Lung (tissue), 12 donors: Measurements from ENCODE around the gene APBA2. TPM values are rescaled to one million over a fixed set of nuclear protein-coding genes. Genes with fewer than 3 reads are reported as not detected.

Experiments
- ATAC-seq: fragments of 200-7000 bp; cut with Tn5 transposase; one replicate; pipeline ENCODE4 v1.9.1; 2020; ENCODE audit warnings: moderate number of reproducible peaks; ENCODE audit not compliant: insufficient read depth, low FRiP score
- DNase-seq, 3 donors: peaks; one replicate each; pipeline ENCODE4 v3.0.0-alpha.2; 2013 to 2017
- H3K27ac ChIP-seq, 2 donors: one replicate each; pipeline ENCODE4 v1.5.1; 2013; ENCODE audit warnings: mild to moderate bottlenecking in 2 of 2, moderate library complexity in 2 of 2, control low read depth in 1 of 2, inconsistent platforms in 1 of 2, low read depth in 1 of 2, low read length in 1 of 2
- H3K27me3 ChIP-seq, 3 donors: one replicate each; pipeline ENCODE4 v1.5.1; 2013; ENCODE audit warnings: low read length in 2 of 3; ENCODE audit not compliant: control insufficient read depth in 3 of 3, insufficient read depth in 3 of 3
- H3K36me3 ChIP-seq, 4 donors: one replicate each; pipeline ENCODE4 v1.5.1; 2013; ENCODE audit warnings: low read length in 4 of 4, mild to moderate bottlenecking in 1 of 4, moderate library complexity in 1 of 4; ENCODE audit not compliant: control insufficient read depth in 4 of 4, insufficient read depth in 4 of 4
- H3K4me1 ChIP-seq, 5 donors: one replicate each; pipeline ENCODE4 v1.5.1; 2013; ENCODE audit warnings: low read length in 5 of 5, mild to moderate bottlenecking in 2 of 5, moderate library complexity in 1 of 5; ENCODE audit not compliant: control insufficient read depth in 5 of 5, insufficient read depth in 5 of 5
- H3K4me3 ChIP-seq: one replicate; pipeline ENCODE4 v1.5.1; 2013; ENCODE audit warnings: mild to moderate bottlenecking, control low read depth, moderate library complexity
- H3K9ac ChIP-seq, 2 donors: one replicate each; pipeline ENCODE4 v1.5.1; 2013; ENCODE audit warnings: low read length in 2 of 2, control low read depth in 1 of 2; ENCODE audit not compliant: insufficient read depth in 1 of 2
- H3K9me3 ChIP-seq, 4 donors: one replicate each; pipeline ENCODE4 v1.5.1; 2013; ENCODE audit warnings: low read length in 3 of 4, mild to moderate bottlenecking in 1 of 4, moderate library complexity in 1 of 4; ENCODE audit not compliant: control insufficient read depth in 4 of 4, insufficient read depth in 3 of 4
- WGBS, 2 donors: extraction: QIAGEN DNeasy Blood & Tissue Kit; methylation state at CpG; one replicate each; pipeline ENCODE4 v1.1.7; 2013; 5-methylcytosine and 5-hydroxymethylcytosine counted together
- polyA plus RNA-seq, 2 donors: library from polyadenylated mRNA; stranded (reverse); fragments of 200-250 nt; gene quantifications; one replicate each; pipeline ENCODE4 v1.2.1, GENCODE V29; 2013
- total RNA-seq, 2 donors: library from RNA; depleted of rRNA in 1 of 2; stranded (reverse); fragments of >200 nt in 1 of 2; gene quantifications; one replicate each; pipeline ENCODE4 v1.2.1, GENCODE V29; 2014 to 2021
- TF ChIP-seq, protein P1 (sequence below): IDR thresholded peaks from 2 replicates; pipeline ENCODE4 v1.5.1; 2012; ENCODE audit warnings: mild to moderate bottlenecking; ENCODE audit errors: control extremely low read depth, extremely low read depth
- donor health status: control.
- donor health status: control.
- donor health status: Bipolar disorder and iron deficiency.
- donor health status: healthy.
- donor health status: DM: yes; HTN: yes; CAD: no.

APBA2 gene
- total and polyA plus RNA-seq, 4 donors: 1.6 to 18.3 (median 4.5) TPM

DNA sequence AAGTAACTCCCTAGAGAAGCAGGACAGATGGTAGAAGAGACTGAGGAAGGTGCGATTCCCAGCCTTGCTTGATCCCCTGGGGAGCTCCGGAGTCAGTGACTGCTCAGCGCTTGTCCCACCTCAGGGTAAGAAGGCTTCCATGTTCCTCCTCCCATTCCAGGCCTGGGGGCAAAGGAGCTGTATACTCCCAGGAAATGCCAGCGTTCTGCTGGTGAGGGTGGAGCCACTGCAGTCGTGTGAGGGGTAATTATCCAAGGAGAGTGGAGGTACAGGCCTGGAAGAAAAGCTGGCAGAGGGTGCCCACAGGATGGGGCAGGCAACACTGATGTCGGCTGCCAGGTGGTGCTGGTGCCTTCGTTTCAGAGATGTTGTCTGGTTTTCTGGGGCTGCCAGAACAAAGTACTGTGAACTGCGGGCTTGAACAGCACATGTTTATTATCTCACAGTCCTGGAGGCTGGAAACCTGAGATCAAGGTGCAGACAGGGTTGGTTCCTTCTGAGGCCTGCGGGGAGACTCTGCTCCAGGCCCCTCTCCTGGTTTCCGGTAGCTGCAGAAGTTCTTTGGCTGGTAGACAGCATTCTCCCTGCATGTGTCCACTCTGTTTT lies 12.1 kb upstream of the APBA2 start:
- Histone ChIP-seq H3K9ac (no peak overlapping the region), H3K36me3 (no peaks in the 10 kb centered on the region), H3K27ac (no peak overlapping the region), H3K9me3 (peaks cover 0 to 11% (median 2%) of the 10 kb centered on the region in 4 donors), H3K27me3 (no peaks in the 10 kb centered on the region), H3K4me1 (peaks cover 0 to 4% (median 0%) of the 10 kb centered on the region in 5 donors), H3K4me3 (no peak overlapping the region)
- no peak for ATAC-seq
- DNase-seq: no peak
- TF ChIP-seq, protein P1, sequence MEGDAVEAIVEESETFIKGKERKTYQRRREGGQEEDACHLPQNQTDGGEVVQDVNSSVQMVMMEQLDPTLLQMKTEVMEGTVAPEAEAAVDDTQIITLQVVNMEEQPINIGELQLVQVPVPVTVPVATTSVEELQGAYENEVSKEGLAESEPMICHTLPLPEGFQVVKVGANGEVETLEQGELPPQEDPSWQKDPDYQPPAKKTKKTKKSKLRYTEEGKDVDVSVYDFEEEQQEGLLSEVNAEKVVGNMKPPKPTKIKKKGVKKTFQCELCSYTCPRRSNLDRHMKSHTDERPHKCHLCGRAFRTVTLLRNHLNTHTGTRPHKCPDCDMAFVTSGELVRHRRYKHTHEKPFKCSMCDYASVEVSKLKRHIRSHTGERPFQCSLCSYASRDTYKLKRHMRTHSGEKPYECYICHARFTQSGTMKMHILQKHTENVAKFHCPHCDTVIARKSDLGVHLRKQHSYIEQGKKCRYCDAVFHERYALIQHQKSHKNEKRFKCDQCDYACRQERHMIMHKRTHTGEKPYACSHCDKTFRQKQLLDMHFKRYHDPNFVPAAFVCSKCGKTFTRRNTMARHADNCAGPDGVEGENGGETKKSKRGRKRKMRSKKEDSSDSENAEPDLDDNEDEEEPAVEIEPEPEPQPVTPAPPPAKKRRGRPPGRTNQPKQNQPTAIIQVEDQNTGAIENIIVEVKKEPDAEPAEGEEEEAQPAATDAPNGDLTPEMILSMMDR: no peak
- WGBS, 2 donors: 70 to 73% methylated on average over 10 of the region's 10 CpGs

DNA sequence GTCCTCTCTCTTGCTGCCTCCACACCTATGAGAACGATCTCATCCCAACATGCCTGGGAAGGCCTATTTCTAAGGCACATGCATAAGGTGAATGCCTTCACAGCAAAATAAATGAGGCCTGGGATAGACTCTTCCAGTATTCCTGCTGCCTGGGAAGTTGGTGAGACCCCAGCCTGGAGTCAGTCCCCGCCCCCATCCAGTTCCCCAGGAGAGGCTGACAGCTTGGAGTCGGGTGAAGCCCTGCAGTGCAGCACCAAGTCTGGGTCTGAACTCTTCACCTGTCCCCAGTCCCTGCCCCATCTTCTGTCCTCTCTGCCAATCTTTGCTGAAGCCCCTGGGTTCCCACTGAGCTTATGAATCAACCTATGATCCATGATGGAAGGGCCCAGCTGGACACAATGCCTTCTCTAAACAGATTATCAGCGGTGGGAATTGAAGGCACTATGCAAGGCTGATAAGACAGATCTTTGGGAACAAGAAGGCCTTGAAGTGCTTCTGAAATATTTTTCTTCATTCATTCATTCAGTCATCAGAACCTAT lies 10.2 kb upstream of the APBA2 start:
- no peak overlapping the region for H3K9ac ChIP-seq
- no peak overlapping the region for H3K27ac ChIP-seq
- TF ChIP-seq, protein P1: no peak
- no peaks in the 10 kb centered on the region for H3K36me3 ChIP-seq
- 82 to 92% methylated on average over 4 of the region's 4 CpGs for WGBS, 2 donors
- H3K27me3 ChIP-seq: no peaks in the 10 kb centered on the region
- no peak overlapping the region for H3K4me3 ChIP-seq
- peaks cover 0 to 10% (median 2%) of the 10 kb centered on the region in 4 donors for H3K9me3 ChIP-seq
- H3K4me1 ChIP-seq: no peaks in the 10 kb centered on the region
- no peak for ATAC-seq
- no peak for DNase-seq

DNA sequence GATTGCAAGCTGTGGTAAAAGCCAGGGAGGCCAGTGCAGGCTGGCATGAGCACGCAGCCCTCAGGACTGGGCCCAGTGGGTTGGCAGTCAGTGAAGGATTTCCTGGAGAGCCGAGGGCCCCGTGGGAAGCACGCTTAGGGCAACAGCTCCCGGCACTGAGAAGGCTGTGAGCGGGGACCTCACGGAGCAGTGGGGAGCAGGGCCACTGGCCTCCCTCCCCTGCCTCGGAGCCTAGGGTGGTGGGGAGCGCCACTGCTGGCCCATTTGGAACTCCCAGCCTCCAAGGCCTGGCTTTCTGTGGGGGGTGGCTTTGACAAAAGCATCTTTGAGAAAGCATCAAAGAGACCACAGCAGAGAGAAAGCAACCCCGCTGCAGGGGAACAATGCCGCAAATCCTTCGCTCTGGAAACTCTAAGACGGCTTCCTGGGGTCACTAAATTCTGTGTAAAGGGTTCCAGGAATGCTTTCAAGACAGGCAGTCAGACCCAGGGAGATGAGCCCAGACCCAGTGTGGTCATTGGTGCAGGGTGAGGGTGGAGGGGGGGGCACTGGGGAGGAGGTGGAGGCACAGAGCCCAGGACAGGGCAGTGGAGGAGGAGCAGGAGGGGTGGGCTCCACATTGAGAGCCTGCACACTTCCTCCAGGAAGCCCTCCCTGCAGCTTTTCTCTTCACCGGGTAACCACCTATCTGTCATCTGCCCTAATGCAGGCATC lies 9.5 kb upstream of the APBA2 start:
- Histone ChIP-seq H3K27ac (no peak overlapping the region), H3K9ac (no peak overlapping the region), H3K27me3 (no peaks in the 10 kb centered on the region), H3K4me3 (no peak overlapping the region), H3K4me1 (no peaks in the 10 kb centered on the region), H3K9me3 (peaks cover 0 to 9% (median 2%) of the 10 kb centered on the region in 4 donors), H3K36me3 (no peaks in the 10 kb centered on the region)
- TF ChIP-seq, protein P1: no peak
- DNase-seq (no peak), ATAC-seq (no peak)
- 76 to 86% methylated on average over 12 to 14 of the region's 14 CpGs for WGBS, 2 donors
